ENCODE data around the gene CDCA4. TPM values are rescaled to one million over a fixed set of nuclear protein-coding genes. Genes with fewer than 3 reads are reported as not detected.

Gene CDCA4
- total RNA-seq, 4 donors from 2014 or later, result 5.7 to 8.5 (median 6.7) TPM

DNA sequence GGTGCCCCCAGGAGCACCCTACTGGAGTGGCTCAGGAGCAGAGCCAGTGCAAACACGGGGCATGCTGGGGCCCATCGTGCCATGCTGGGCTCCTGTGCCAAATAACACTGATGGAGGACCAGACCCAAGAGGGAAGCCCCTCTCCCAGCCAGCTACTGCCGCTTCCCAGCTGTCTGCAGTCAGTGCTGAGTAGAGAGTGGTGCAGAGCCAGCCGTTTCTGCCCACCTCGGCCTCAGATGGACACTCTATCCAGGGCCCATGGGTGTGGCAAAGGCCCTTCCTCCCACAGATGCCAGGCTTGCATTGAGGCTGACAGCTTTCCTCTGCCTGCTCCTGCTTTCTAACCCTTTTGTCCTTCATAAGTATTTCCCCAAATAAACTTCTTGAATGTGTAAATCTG lies 22.1 kb downstream of the CDCA4 start:
- 90% methylated on average over 4 to 5 of the region's 5 CpGs for WGBS, 2 donors
- DNase-seq (ENCODE audit: low spot score in 2 of 2), result no peak
- Histone ChIP-seq H3K9me3 (peaks cover 0 to 4% (median 0%) of the 10 kb centered on the region in 4 donors), H3K27ac (no peak overlapping the region), H3K4me3 (no peak overlapping the region), H3K27me3 (no peaks in the 10 kb centered on the region), H3K36me3 (peaks cover 0 to 46% (median 2%) of the 10 kb centered on the region in 3 donors), H3K4me1 (no peaks in the 10 kb centered on the region)
- no peak for TF ChIP-seq POLR2A (IDR thresholded peaks at IDR 0.05)
- TF ChIP-seq EP300 (IDR thresholded peaks at IDR 0.05), result no peak
- TF ChIP-seq CTCF (IDR thresholded peaks at IDR 0.05), result no peak

DNA sequence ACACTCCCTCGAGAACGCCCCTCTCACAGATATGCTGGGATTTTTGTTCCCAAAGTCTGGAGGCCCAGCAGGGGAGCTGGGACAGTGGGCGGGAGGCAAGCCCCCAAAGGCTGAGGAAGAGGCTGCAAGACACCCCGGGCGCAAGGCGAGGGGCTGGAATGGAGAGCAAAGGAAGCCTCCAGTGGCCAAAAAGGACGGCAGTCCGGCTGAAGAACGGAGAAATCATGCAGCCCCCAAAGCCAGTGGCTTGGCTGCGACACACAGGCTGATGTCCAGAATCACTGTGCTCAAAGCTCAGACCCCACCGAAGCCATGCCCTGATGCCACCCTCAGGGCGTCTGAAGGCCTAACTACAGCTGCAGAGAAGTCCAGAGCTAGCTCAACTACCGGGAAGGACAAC lies 24.4 kb downstream of the CDCA4 start:
- H3K27ac ChIP-seq, result no peak overlapping the region
- no peak overlapping the region for H3K4me3 ChIP-seq
- WGBS, 2 donors, result 87 to 90% methylated on average over 13 of the region's 13 CpGs
- H3K9me3 ChIP-seq, result peaks cover 0 to 4% (median 0%) of the 10 kb centered on the region in 4 donors
- no peak for DNase-seq (ENCODE audit: low spot score in 2 of 2)
- no peaks in the 10 kb centered on the region for H3K27me3 ChIP-seq
- no peaks in the 10 kb centered on the region for H3K4me1 ChIP-seq
- TF ChIP-seq CTCF (IDR thresholded peaks at IDR 0.05) (no peak), EP300 (IDR thresholded peaks at IDR 0.05) (no peak), POLR2A (IDR thresholded peaks at IDR 0.05) (no peak)
- peaks cover 0 to 69% (median 2%) of the 10 kb centered on the region in 3 donors for H3K36me3 ChIP-seq

- no peak for DNase-seq (ENCODE audit: low spot score in 2 of 2)
- WGBS, 2 donors, result 85 to 89% methylated on average over 5 of the region's 5 CpGs
- TF ChIP-seq CTCF (IDR thresholded peaks at IDR 0.05), result no peak
- no peak for TF ChIP-seq EP300 (IDR thresholded peaks at IDR 0.05)
- no peak for TF ChIP-seq POLR2A (IDR thresholded peaks at IDR 0.05)
- Histone ChIP-seq H3K9me3 (peaks cover 0 to 4% (median 0%) of the 10 kb centered on the region in 4 donors), H3K36me3 (peaks cover 0 to 74% (median 2%) of the 10 kb centered on the region in 3 donors), H3K4me1 (no peaks in the 10 kb centered on the region), H3K27me3 (no peaks in the 10 kb centered on the region), H3K4me3 (no peak overlapping the region), H3K27ac (no peak overlapping the region)
Measured at GRCh38 chr14:104996032-104996431, 24.9 kb downstream of the CDCA4 start.

- Histone ChIP-seq H3K4me3 (no peak overlapping the region), H3K27me3 (no peaks in the 10 kb centered on the region), H3K27ac (no peak overlapping the region), H3K9me3 (peaks cover 0 to 4% (median 0%) of the 10 kb centered on the region in 4 donors), H3K4me1 (no peaks in the 10 kb centered on the region), H3K36me3 (peaks cover 0 to 84% (median 2%) of the 10 kb centered on the region in 3 donors)
- WGBS, 2 donors, result 83 to 86% methylated on average over 3 to 6 of the region's 6 CpGs
- TF ChIP-seq CTCF (IDR thresholded peaks at IDR 0.05) (no peak), EP300 (IDR thresholded peaks at IDR 0.05) (no peak), POLR2A (IDR thresholded peaks at IDR 0.05) (no peak)
- no peak for DNase-seq (ENCODE audit: low spot score in 2 of 2)
Measured at GRCh38 chr14:104994978-104995377, 25.9 kb downstream of the CDCA4 start.

DNA sequence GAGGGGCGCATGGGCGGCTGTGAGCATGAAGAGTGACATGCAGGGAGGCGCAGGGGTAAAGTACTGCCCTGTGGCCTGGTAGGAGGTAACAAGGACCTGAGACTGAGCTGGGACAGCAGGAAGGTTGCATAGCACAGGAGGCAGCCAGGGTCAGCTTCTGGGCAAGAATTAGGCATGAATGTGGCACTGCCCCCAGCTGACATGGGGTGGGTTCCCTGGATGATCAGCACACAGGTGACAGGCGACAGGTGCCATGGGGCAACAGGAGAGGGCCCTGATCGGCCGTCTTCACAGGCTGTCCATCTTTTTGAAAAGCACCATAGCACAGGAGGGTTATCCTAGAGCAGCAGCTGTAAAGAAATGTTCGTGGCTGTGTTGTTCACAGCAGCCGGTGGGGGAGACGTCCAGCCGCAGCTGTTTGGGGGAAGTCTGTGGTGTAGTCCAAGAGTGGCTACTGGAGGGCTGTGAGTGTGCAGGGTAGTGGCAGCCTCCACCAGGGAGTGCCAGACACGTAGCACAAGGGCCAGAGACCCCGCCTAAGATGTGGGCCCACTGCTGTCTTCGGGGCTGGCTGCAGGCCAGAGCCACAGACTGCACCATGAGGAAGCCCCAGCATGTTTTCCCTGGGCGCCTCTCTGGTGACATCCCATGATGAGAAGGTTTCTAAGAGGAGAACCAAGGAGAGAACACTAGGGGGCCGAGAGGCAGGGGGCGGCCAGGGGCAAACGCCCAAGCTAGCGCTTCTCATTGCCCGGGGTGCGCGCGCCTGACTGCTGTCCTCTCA lies 26.9 kb downstream of the CDCA4 start:
- Histone ChIP-seq H3K4me3 (no peak overlapping the region), H3K27me3 (no peaks in the 10 kb centered on the region), H3K36me3 (peaks cover 0 to 84% (median 2%) of the 10 kb centered on the region in 3 donors), H3K9me3 (no peaks in the 10 kb centered on the region), H3K4me1 (no peaks in the 10 kb centered on the region), H3K27ac (no peak overlapping the region)
- no peak for DNase-seq (ENCODE audit: low spot score in 2 of 2)
- TF ChIP-seq EP300 (IDR thresholded peaks at IDR 0.05) (no peak), POLR2A (IDR thresholded peaks at IDR 0.05) (no peak), CTCF (IDR thresholded peaks at IDR 0.05) (no peak)
- 83 to 86% methylated on average over 20 to 22 of the region's 22 CpGs for WGBS, 2 donors

All from tibial nerve (tissue), 4 donors.